Measurements from ENCODE around the gene RNASE9. TPM values are rescaled to one million over a fixed set of nuclear protein-coding genes. Genes with fewer than 3 reads are reported as not detected.
"Not testable (repeated sequence)": the region's sequence is repeated elsewhere in the genome, so short reads cannot be mapped to it uniquely, and the experiment has no call there.

RNASE9 gene
- total and polyA plus RNA-seq, 9 of the 15 experiments (the other 6 are each of a cell fraction or from before 2014, with no cell fraction given), result not detected

GRCh38 chr14:20508367-20508766 lies 52.5 kb downstream of the RNASE9 start:
- intact Hi-C loops (cut with micrococcal nuclease), result no loop called here
- POLR2A ChIA-PET, result no interaction called here

GRCh38 chr14:20507537-20507936 lies 53.3 kb downstream of the RNASE9 start:
- H3K4me3 ChIP-seq; H3K36me3 ChIP-seq (ENCODE audit: control insufficient read depth, insufficient read depth, low read length); H3K9me1 ChIP-seq (ENCODE audit: control insufficient read depth, insufficient read depth, low read length); H3K9me3 ChIP-seq (replicated peaks; ENCODE audit: control insufficient read depth, insufficient read depth, low read depth, low read length); ATAC-seq; H2AFZ ChIP-seq (ENCODE audit: low read depth, low read length); intact Hi-C loops (cut with micrococcal nuclease); in situ Hi-C loops (cut with MboI); CTCF ChIA-PET (ENCODE audit: low intra/inter-chr PET ratio); H4K20me1 ChIP-seq (replicated peaks; ENCODE audit: control insufficient read depth, insufficient read depth, low read length); H3K4me1 ChIP-seq (replicated peaks in 1 of 2; ENCODE audit: control insufficient read depth in 2 of 2, insufficient read depth in 2 of 2, low read length in 2 of 2); POLR2A ChIA-PET; H3K79me2 ChIP-seq (ENCODE audit: control insufficient read depth, insufficient read depth, low read length); H3K4me2 ChIP-seq (ENCODE audit: insufficient read depth, low read length); H3K27ac ChIP-seq (ENCODE audit: extremely low read depth, low read depth, low read length); H3K9ac ChIP-seq (ENCODE audit: insufficient read depth in 1 of 2, low read depth in 2 of 2, low read length in 2 of 2); DNase-seq (ENCODE audit: extremely low read depth in 1 of 4, low spot score in 3 of 4); FAIRE-seq; BruUV-seq (replicated peaks); H3K27me3 ChIP-seq (ENCODE audit: control insufficient read depth in 2 of 2, insufficient read depth in 2 of 2, low read length in 2 of 2): not testable (repeated sequence)
- 52% methylated on average over 3 of the region's 3 CpGs for WGBS (ENCODE audit: insufficient coverage, low coverage, missing lambda C conversion rate)

More at GRCh38 chr14:20508367-20508766, 52.5 kb downstream of the RNASE9 start:
- Histone ChIP-seq H3K4me3 (no peak overlapping the region), H3K79me2 (ENCODE audit: control insufficient read depth, insufficient read depth, low read length) (no peaks in the 10 kb centered on the region), H3K9me1 (ENCODE audit: control insufficient read depth, insufficient read depth, low read length) (no peaks in the 10 kb centered on the region), H3K27me3 (ENCODE audit: control insufficient read depth in 2 of 2, insufficient read depth in 2 of 2, low read length in 2 of 2) (no peaks in the 10 kb centered on the region; a peak in 1 of 5 replicates), H4K20me1 (replicated peaks; ENCODE audit: control insufficient read depth, insufficient read depth, low read length) (no peaks in the 10 kb centered on the region), H3K9ac (ENCODE audit: insufficient read depth in 1 of 2, low read depth in 2 of 2, low read length in 2 of 2) (no peak overlapping the region), H2AFZ (ENCODE audit: low read depth, low read length) (no peak overlapping the region), H3K27ac (ENCODE audit: extremely low read depth, low read depth, low read length) (no peak overlapping the region), H3K4me2 (ENCODE audit: insufficient read depth, low read length) (no peak overlapping the region), H3K4me1 (replicated peaks in 1 of 2; ENCODE audit: control insufficient read depth in 2 of 2, insufficient read depth in 2 of 2, low read length in 2 of 2) (peaks cover 0 to 5% of the 10 kb centered on the region in 2 experiments; a peak in 2 of 5 replicates), H3K9me3 (replicated peaks; ENCODE audit: control insufficient read depth, insufficient read depth, low read depth, low read length) (no peaks in the 10 kb centered on the region), H3K36me3 (ENCODE audit: control insufficient read depth, insufficient read depth, low read length) (no peaks in the 10 kb centered on the region)
- CTCF ChIA-PET (ENCODE audit: low intra/inter-chr PET ratio), result no interaction called here
- TF ChIP-seq POLR2AphosphoS5 (IDR thresholded peaks at IDR 0.05; ENCODE audit: control insufficient read depth, insufficient read depth, low read depth, low read length) (no peak), ZNF77 (CRISPR knock-in tag; IDR thresholded peaks at IDR 0.05) (no peak), ZKSCAN3 (CRISPR knock-in tag; IDR thresholded peaks at IDR 0.05) (no peak), CCAR2 (IDR thresholded peaks at IDR 0.05; ENCODE audit: low read depth, low read length) (no peak), TCFL5 (CRISPR knock-in tag; conservative IDR thresholded peaks at IDR 0.05) (no peak), CSDE1 (IDR thresholded peaks at IDR 0.05) (no peak)
- FAIRE-seq (no peak), ATAC-seq (no peak), DNase-seq (ENCODE audit: extremely low read depth in 1 of 4, low spot score in 3 of 4) (no peak)
- 67% methylated on average over 8 of the region's 8 CpGs for WGBS (ENCODE audit: insufficient coverage, low coverage, missing lambda C conversion rate)
- in situ Hi-C loops (cut with MboI), result no loop called here
- BruUV-seq (replicated peaks), result no TSS peak

GRCh38 chr14:20506752-20507151 lies 54.1 kb downstream of the RNASE9 start:
- DNase-seq (ENCODE audit: extremely low read depth in 1 of 4, low spot score in 3 of 4); H3K9me1 ChIP-seq (ENCODE audit: control insufficient read depth, insufficient read depth, low read length); POLR2A ChIA-PET; H3K9me3 ChIP-seq (replicated peaks; ENCODE audit: control insufficient read depth, insufficient read depth, low read depth, low read length); H3K36me3 ChIP-seq (ENCODE audit: control insufficient read depth, insufficient read depth, low read length); CTCF ChIA-PET (ENCODE audit: low intra/inter-chr PET ratio); H3K4me2 ChIP-seq (ENCODE audit: insufficient read depth, low read length); H3K4me3 ChIP-seq; H2AFZ ChIP-seq (ENCODE audit: low read depth, low read length); H3K27ac ChIP-seq (ENCODE audit: extremely low read depth, low read depth, low read length); BruUV-seq (replicated peaks); FAIRE-seq; ATAC-seq; H3K4me1 ChIP-seq (replicated peaks in 1 of 2; ENCODE audit: control insufficient read depth in 2 of 2, insufficient read depth in 2 of 2, low read length in 2 of 2); in situ Hi-C loops (cut with MboI); intact Hi-C loops (cut with micrococcal nuclease); H3K79me2 ChIP-seq (ENCODE audit: control insufficient read depth, insufficient read depth, low read length); H4K20me1 ChIP-seq (replicated peaks; ENCODE audit: control insufficient read depth, insufficient read depth, low read length); H3K9ac ChIP-seq (ENCODE audit: insufficient read depth in 1 of 2, low read depth in 2 of 2, low read length in 2 of 2); H3K27me3 ChIP-seq (ENCODE audit: control insufficient read depth in 2 of 2, insufficient read depth in 2 of 2, low read length in 2 of 2): not testable (repeated sequence)
- WGBS (ENCODE audit: insufficient coverage, low coverage, missing lambda C conversion rate), result no CpG with 5 or more reads among the region's 30 CpGs
